IPS-18c (cell line): ENCODE results near the gene VHLL.

Experiments used
- H3K4me3 ChIP-seq: 2 replicates; pipeline ENCODE4 v1.7.0; 2013; ENCODE audit warnings: low read depth, mild to moderate bottlenecking, low read length, moderate library complexity; ENCODE audit not compliant: insufficient read depth
- H3K9me3 ChIP-seq: one replicate; pipeline ENCODE4 v1.6.1; 2013; ENCODE audit warnings: mild to moderate bottlenecking, low read length, moderate library complexity; ENCODE audit not compliant: control insufficient read depth, insufficient read depth

Gene VHLL

GRCh38 chr1:156270314-156270713 is 28.8 kb downstream of the VHLL start:
- H3K9me3 ChIP-seq: no peaks in the 10 kb centered on the region
- H3K4me3 ChIP-seq: no peak overlapping the region

GRCh38 chr1:156268336-156268735 is 30.8 kb downstream of the VHLL start:
- H3K4me3 ChIP-seq: no peak overlapping the region
- H3K9me3 ChIP-seq: no peaks in the 10 kb centered on the region

DNA sequence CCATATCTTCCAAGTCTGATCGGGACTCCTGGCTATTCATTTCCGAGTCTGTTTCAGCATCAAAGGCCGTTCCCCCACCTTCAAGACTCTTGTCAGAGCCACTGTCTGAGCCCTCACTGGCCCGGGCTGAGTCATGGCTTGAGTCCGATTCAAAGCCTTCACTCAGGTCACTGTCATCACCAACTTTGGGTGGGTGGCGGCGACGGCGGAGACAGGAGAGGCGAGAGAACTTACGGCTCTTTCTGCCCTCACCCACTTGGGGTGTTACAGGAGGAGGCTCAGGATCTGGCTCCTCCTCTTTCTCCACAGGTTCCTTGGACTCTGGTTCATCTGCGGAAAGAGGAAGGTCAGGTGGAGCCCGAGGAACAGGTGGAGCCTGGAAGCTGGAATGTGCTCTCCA is 33.1 kb downstream of the VHLL start:
- H3K9me3 ChIP-seq: no peaks in the 10 kb centered on the region
- no peak overlapping the region for H3K4me3 ChIP-seq

GRCh38 chr1:156263288-156263655 is 35.8 kb downstream of the VHLL start:
- no peaks in the 10 kb centered on the region for H3K9me3 ChIP-seq
- no peak overlapping the region for H3K4me3 ChIP-seq

- no peaks in the 10 kb centered on the region for H3K9me3 ChIP-seq
- no peak overlapping the region for H3K4me3 ChIP-seq
These were observed 36.4 kb downstream of the VHLL start for GRCh38 chr1:156262461-156263287.

- H3K9me3 ChIP-seq: peaks cover 2% of the 10 kb centered on the region
- no peak overlapping the region for H3K4me3 ChIP-seq
These were observed 38.2 kb downstream of the VHLL start for GRCh38 chr1:156260896-156261295.

DNA sequence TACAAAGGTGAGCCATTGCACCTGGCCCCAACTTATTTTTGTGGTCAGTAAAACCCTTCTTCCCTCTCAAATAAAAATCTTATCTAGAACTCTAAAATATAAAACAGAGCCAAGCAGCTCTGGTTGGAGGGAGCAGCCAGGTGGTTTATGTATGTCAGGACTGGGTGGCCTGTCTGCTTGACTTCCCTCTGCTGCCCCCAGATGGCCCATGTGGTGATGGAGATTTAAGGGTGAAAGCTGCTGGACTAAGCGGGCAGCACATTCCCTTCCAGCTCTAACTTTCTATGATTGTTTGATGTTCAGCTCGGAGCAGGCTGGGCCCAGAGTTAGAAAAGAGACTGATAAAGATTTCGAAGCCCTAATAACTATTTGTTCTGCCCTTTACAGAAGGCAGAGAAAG is 39.3 kb downstream of the VHLL start:
- H3K4me3 ChIP-seq: no peak overlapping the region
- H3K9me3 ChIP-seq: peaks cover 2% of the 10 kb centered on the region

DNA sequence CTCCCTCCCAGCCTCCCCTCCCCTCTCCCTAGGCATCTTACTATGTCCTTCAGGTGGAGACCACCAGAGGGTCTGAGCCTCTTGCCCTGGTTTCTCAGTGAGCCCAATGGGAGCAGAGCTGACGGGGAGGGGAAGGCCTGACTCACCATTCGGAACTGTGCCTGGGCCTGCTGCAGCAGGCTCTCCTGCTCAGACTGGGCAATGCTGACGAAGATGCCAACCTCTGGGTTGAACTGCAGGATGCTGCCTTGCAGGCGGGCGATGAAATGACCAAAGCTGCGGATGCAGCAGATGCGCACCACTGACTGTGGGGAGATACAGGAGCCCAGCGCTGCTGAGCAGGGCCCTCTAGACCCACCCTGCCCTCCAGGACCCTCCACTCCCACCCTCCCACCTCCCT is 40.2 kb downstream of the VHLL start:
- H3K4me3 ChIP-seq: no peak overlapping the region
- peaks cover 2% of the 10 kb centered on the region for H3K9me3 ChIP-seq

- no peak overlapping the region for H3K4me3 ChIP-seq
- H3K9me3 ChIP-seq: peaks cover 2% of the 10 kb centered on the region
These were observed 41.4 kb downstream of the VHLL start for GRCh38 chr1:156257711-156258110.

DNA sequence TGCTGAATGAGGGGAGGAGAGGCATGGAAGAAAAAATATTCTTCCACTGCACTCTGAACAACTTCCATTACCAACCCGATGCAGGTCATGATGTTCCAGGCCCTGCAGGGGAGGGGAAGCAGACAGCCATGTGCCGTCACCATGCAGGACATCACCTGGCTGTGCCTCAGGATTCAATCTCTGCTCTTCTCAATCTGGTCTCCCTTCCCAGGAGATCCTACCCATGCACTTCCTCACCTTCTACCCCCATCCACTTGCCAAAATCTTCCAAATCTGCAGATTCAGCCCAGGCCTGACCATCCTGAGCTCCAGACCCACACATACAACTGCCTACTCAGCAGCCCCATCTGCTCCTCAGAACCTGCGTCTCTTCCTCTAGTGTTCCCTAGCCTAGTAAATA is 45.5 kb downstream of the VHLL start:
- H3K9me3 ChIP-seq: peaks cover 2% of the 10 kb centered on the region
- no peak overlapping the region for H3K4me3 ChIP-seq

GRCh38 chr1:156251527-156251926 is 47.6 kb downstream of the VHLL start:
- H3K4me3 ChIP-seq: no peak overlapping the region
- H3K9me3 ChIP-seq: peaks cover 1% of the 10 kb centered on the region

- Histone ChIP-seq H3K9me3 (no peaks in the 10 kb centered on the region), H3K4me3 (no peak overlapping the region)
These were observed 49.5 kb downstream of the VHLL start for GRCh38 chr1:156249593-156249992.
